Measurements from ENCODE around the gene OR1F1. TPM values are rescaled to one million over a fixed set of nuclear protein-coding genes. Genes with fewer than 3 reads are reported as not detected.

Gene OR1F1
- total and polyA plus RNA-seq, 9 of the 15 experiments (the other 6 are each of a cell fraction or from before 2014, with no cell fraction given): 0.15 to 0.61 (median 0.35) TPM; not detected in 3

DNA sequence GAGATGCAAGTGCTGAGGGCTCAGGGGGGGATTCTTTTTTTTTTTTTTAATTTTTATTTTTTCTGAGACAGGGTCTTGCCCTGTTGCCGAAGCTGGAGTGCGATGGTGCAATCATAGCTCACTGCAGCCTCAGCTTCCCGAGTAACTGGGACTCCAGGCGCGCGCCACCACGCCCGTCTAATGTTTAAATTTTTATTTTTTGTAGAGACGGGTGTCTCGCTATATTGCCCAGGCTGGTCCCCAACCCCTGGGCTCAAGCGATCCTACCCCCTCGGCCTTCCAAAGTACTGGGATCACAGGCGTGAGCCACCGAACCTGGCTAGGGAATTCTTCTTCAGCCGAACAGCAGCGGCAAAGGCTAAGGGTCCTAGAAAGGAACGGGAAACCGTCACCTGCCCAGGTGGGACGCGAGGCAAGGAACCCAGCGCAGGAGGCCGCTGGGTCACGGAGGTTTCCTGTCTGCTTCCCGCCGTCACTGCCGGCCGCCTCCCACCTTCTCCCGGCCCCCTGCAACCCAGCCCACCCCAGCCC is 13.3 kb upstream of the OR1F1 start (continued):
- TF ChIP-seq, protein P1, sequence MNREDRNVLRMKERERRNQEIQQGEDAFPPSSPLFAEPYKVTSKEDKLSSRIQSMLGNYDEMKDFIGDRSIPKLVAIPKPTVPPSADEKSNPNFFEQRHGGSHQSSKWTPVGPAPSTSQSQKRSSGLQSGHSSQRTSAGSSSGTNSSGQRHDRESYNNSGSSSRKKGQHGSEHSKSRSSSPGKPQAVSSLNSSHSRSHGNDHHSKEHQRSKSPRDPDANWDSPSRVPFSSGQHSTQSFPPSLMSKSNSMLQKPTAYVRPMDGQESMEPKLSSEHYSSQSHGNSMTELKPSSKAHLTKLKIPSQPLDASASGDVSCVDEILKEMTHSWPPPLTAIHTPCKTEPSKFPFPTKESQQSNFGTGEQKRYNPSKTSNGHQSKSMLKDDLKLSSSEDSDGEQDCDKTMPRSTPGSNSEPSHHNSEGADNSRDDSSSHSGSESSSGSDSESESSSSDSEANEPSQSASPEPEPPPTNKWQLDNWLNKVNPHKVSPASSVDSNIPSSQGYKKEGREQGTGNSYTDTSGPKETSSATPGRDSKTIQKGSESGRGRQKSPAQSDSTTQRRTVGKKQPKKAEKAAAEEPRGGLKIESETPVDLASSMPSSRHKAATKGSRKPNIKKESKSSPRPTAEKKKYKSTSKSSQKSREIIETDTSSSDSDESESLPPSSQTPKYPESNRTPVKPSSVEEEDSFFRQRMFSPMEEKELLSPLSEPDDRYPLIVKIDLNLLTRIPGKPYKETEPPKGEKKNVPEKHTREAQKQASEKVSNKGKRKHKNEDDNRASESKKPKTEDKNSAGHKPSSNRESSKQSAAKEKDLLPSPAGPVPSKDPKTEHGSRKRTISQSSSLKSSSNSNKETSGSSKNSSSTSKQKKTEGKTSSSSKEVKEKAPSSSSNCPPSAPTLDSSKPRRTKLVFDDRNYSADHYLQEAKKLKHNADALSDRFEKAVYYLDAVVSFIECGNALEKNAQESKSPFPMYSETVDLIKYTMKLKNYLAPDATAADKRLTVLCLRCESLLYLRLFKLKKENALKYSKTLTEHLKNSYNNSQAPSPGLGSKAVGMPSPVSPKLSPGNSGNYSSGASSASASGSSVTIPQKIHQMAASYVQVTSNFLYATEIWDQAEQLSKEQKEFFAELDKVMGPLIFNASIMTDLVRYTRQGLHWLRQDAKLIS (CRISPR knock-in tag; IDR thresholded peaks at IDR 0.05): no peak
- TF ChIP-seq STAT5A (IDR thresholded peaks at IDR 0.05; ENCODE audit: borderline replicate concordance, low read length): no peak
- TF ChIP-seq NKRF (IDR thresholded peaks at IDR 0.05; ENCODE audit: borderline replicate concordance): 0 out of 2 replicates have a peak, but pooled peaks have one; percentile 10
- TF ChIP-seq ZNF407 (IDR thresholded peaks at IDR 0.05; ENCODE audit: low read depth): 0 out of 2 replicates have a peak, but pooled peaks have one; percentile 8
- 0 out of 2 replicates have a peak, but pooled peaks have one; percentile 4 for TF ChIP-seq EP300 (IDR thresholded peaks at IDR 0.05; ENCODE audit: low read length)
- no peak for TF ChIP-seq POLR3G (IDR thresholded peaks at IDR 0.05; ENCODE audit: extremely low read depth, insufficient read length, insufficient replicate concordance)
- no peak for TF ChIP-seq NELFE (IDR thresholded peaks at IDR 0.05; ENCODE audit: insufficient read depth, insufficient read length)
